Measurements from ENCODE around the gene BLNK.

Gene BLNK

DNA sequence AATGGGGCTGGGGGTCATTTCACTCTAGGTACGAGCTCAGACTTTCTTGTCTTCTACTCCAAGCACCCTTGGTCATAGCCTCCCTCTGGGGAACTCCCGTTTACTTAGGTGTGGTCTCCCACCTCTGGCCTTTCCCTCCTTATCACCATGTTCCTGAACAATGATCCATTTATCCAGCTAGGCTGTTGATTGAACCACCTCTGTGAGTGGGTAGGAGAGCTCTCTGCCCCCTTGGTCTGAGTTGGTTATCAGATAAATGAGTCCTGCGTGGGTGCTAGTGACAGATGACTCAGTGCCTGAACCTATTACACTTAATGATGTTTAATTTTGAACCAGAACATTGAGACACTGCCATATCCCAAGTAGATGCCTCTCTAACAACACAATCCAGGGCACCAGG is 9.4 kb downstream of the BLNK start:
- FAIRE-seq: no peak
- no peak for TF ChIP-seq POLR2A (IDR thresholded peaks at IDR 0.05; ENCODE audit: low read depth, low read length)
- DNase-seq (ENCODE audit: insufficient read length, low spot score): no peak

DNA sequence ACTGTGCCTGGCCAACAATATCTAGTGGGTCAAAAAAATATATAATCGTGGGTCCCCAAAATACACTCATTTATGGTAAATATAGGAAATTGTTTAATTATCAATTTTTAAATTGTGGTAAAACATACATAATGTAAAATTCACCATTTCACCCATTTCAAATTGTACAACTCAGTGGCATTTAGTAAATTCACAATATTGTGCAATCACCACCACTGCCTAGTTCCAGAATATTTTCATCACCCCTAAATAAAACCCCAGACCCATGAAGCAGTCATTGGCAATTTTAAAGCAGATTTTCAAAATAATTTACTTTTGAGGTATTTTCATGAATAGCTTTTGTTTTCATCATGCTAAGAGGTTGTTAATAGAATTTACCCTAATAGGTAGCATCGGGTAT is 10.2 kb downstream of the BLNK start:
- no peak for FAIRE-seq
- no peak for TF ChIP-seq POLR2A (IDR thresholded peaks at IDR 0.05; ENCODE audit: low read depth, low read length)

GRCh38 chr10:96260014-96260413 is 11.4 kb downstream of the BLNK start:
- DNase-seq (ENCODE audit: insufficient read length, low spot score): no peak
- no peak for TF ChIP-seq POLR2A (IDR thresholded peaks at IDR 0.05; ENCODE audit: low read depth, low read length)
- FAIRE-seq: no peak

More for the DNA sequence above, 10.2 kb downstream of the BLNK start:
- no peak for DNase-seq (ENCODE audit: insufficient read length, low spot score)

GRCh38 chr10:96259150-96259549 is 12.2 kb downstream of the BLNK start:
- no peak for FAIRE-seq
- no peak for DNase-seq (ENCODE audit: insufficient read length, low spot score)
- TF ChIP-seq POLR2A (IDR thresholded peaks at IDR 0.05; ENCODE audit: low read depth, low read length): no peak

DNA sequence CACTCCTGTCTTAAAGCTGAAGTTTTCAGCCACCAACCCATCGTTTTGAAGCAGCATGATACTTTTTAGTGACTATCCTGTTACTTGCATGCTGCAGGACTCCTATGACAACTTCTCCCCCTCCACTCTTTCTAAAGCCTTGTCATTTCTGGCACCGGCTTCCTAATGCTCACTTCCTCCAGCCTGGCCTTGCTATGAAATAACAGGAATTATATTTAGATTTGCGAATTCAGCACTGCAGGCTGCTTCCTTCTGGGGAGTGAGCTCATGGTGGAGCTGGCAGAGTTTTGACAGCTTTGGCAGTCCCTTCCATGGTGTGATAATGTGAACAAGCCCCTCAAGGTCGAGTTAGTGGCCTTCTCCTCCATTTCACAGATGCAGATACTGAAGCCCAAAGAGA is 13.4 kb downstream of the BLNK start:
- FAIRE-seq (no peak), DNase-seq (ENCODE audit: insufficient read length, low spot score) (no peak)
- TF ChIP-seq POLR2A (IDR thresholded peaks at IDR 0.05; ENCODE audit: low read depth, low read length): no peak

GRCh38 chr10:96255549-96256333 is 15.6 kb downstream of the BLNK start:
- no peak for FAIRE-seq
- no peak for TF ChIP-seq POLR2A (IDR thresholded peaks at IDR 0.05; ENCODE audit: low read depth, low read length)
- no peak for DNase-seq (ENCODE audit: insufficient read length, low spot score)

GRCh38 chr10:96254976-96255375 is 16.4 kb downstream of the BLNK start:
- DNase-seq (ENCODE audit: insufficient read length, low spot score) (no peak), FAIRE-seq (no peak)
- TF ChIP-seq POLR2A (IDR thresholded peaks at IDR 0.05; ENCODE audit: low read depth, low read length): no peak

DNA sequence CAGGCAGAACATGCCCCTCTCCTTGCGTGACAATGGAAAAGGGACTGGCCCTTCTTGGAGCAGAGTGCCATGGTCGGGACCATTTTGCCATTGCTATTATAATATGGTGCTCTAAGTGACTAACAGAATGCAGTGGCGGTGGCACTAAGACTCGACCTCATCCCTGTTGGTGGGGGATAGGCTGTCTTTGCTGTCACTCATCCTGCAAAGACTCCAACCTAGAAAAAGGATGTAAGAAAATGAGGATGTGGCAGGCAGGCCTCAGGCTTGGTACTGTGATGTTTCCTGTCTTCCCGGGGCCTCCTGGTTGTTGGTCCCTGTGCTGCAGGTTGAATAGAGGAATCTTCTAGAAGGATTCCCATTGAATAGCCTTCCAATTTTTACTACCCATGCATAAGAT is 18.6 kb downstream of the BLNK start:
- no peak for DNase-seq (ENCODE audit: insufficient read length, low spot score)
- no peak for FAIRE-seq
- TF ChIP-seq POLR2A (IDR thresholded peaks at IDR 0.05; ENCODE audit: low read depth, low read length): no peak

DNA sequence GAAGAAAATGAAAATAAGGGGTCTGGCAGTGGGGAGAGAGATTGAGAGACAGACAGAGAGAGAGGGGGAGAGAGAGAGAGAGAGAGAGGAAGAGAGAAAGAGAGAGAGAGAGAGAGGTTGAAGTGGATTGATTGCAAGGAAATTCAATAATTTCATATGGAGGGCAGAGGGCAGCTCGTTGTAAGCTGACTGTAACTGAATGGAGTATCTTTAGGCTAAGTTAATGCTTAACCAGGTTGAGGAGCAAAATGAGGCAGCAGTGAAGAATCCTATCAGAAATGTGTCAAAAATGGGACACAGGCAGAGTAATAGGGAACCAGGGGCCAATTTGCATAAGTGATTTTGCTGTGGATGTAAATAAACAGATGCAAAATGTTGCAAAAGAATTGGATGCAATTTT is 21.0 kb downstream of the BLNK start:
- no peak for DNase-seq (ENCODE audit: insufficient read length, low spot score)
- TF ChIP-seq POLR2A (IDR thresholded peaks at IDR 0.05; ENCODE audit: low read depth, low read length): no peak

DNA sequence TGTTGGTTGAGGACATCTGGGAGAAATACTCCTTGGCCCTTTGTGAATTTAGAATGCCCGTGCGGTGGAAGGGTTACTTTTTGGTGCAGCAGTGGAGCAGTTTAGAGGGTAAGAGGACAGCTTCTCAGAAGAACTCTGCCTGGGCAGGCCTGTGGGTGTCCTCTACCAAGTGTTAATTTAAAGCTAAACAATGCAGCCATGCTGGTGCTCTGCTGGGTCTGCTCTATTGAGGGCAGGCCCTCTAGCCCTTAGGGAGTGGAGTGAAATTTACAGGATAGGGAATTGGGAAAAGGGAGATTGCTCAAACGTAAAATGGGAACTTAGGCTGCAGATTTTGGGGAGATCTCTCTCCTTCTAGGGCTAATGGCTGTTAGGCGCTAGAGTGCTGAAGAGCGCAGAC is 22.1 kb downstream of the BLNK start:
- no peak for DNase-seq (ENCODE audit: insufficient read length, low spot score)

More for the DNA sequence above, 21.0 kb downstream of the BLNK start:
- no peak for FAIRE-seq

GRCh38 chr10:96244354-96244753 is 27.0 kb downstream of the BLNK start:
- FAIRE-seq (no peak), DNase-seq (ENCODE audit: insufficient read length, low spot score) (no peak)
- TF ChIP-seq POLR2A (IDR thresholded peaks at IDR 0.05; ENCODE audit: low read depth, low read length): no peak

More for the DNA sequence above, 22.1 kb downstream of the BLNK start:
- no peak for FAIRE-seq
- no peak for TF ChIP-seq POLR2A (IDR thresholded peaks at IDR 0.05; ENCODE audit: low read depth, low read length)

GRCh38 chr10:96243296-96243695 is 28.1 kb downstream of the BLNK start:
- TF ChIP-seq POLR2A (IDR thresholded peaks at IDR 0.05; ENCODE audit: low read depth, low read length): no peak
- DNase-seq (ENCODE audit: insufficient read length, low spot score) (no peak), FAIRE-seq (no peak)

GRCh38 chr10:96242822-96243221 is 28.5 kb downstream of the BLNK start:
- FAIRE-seq (no peak), DNase-seq (ENCODE audit: insufficient read length, low spot score) (no peak)
- TF ChIP-seq POLR2A (IDR thresholded peaks at IDR 0.05; ENCODE audit: low read depth, low read length): no peak

DNA sequence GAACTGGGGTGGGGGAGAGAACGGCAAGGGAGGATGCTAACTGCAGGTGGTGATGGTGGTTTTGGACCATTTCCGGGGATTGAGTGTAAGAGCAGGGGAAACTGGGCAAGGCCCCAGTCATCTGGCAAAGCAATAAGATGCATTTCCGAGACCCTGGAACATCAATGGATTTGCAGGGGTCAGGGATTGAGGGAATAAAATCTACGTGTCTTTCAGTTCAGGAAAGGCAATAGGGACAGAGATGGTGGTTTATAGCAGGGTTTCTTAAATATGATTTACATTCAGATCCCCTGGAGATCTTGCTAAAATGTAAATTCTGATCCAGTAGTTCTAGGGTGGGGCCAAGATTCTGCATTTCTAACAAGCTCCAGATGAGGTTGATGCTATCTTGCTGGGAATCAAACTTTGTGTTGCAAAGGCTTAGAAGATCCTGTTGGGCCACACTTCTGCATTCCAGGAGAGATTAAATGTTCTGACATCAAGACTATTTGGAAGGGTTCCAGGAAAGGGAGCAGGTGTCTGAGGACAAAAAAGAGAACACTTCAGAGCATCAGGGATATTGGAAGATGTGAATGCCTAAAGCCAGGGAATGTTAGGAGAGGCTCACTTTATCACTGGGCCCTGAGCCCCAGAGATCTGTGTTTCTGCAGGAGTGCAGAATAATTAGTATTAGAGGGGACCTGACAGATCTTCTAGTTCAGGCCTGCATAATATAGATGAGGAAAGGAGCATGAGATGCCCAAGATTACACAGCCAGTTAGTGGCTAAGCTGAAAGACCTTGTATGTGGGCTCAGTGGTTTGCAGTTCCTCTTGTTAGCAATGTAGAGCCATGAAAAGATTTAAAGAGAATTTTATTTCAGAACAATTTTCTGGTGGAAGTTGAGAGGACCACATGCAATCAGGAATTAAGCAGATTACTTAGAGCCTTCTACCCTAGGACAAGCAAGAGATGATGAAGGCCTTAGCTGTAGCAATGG is 32.4 kb downstream of the BLNK start:
- FAIRE-seq: no peak
- no peak for DNase-seq (ENCODE audit: insufficient read length, low spot score)
- no peak for TF ChIP-seq POLR2A (IDR thresholded peaks at IDR 0.05; ENCODE audit: low read depth, low read length)
